Esophagus muscularis mucosa (tissue), 4 donors: ENCODE data around the gene TRAPPC11. TPM values are rescaled to one million over a fixed set of nuclear protein-coding genes. Genes with fewer than 3 reads are reported as not detected.

ENCODE experiments used
- DNase-seq: peaks from one replicate; pipeline ENCODE4 v3.0.0-alpha.2; 2017; ENCODE audit errors: extremely low spot score
- H3K27ac ChIP-seq, 4 donors: fragments of 200-600 bp; sonication (generic); replicated peaks in 1 of 4; 1 replicate in 3 of 4; 2 replicates in 1 of 4; pipeline ENCODE4 v1.5.1; 2016 to 2019; ENCODE audit warnings: mild to moderate bottlenecking in 1 of 4
- H3K27me3 ChIP-seq, 4 donors: fragments of 200-600 bp; sonication (generic); one replicate each; pipeline versions ENCODE4 v1.5.1 to v1.6.0; 2016 to 2019
- H3K36me3 ChIP-seq, 4 donors: fragments of 200-600 bp; sonication (generic); one replicate each; pipeline ENCODE4 v1.5.1; 2016 to 2019
- H3K4me1 ChIP-seq, 4 donors: fragments of 200-600 bp; sonication (generic); one replicate each; pipeline ENCODE4 v1.5.1; 2016 to 2019
- H3K4me3 ChIP-seq, 4 donors: fragments of 200-600 bp; sonication (generic); 1 replicate in 2 of 4; 2 replicates in 2 of 4; pipeline ENCODE4 v1.5.1; 2016 to 2019; ENCODE audit warnings: mild to moderate bottlenecking in 4 of 4, moderate library complexity in 1 of 4
- H3K9me3 ChIP-seq, 4 donors: fragments of 200-600 bp; sonication (generic); 1 replicate in 3 of 4; 2 replicates in 1 of 4; pipeline ENCODE4 v1.5.1; 2016 to 2019
- CTCF ChIP-seq, 3 experiments: fragments of 200-600 bp in 2 of 3; fragments of 450-650 bp in 1 of 3; sonication (generic) in 2 of 3; IDR thresholded peaks; one replicate each; pipeline ENCODE4 v1.5.1; 2017 to 2019; ENCODE audit warnings: antibody characterized with exemption in 3 of 3, mild to moderate bottlenecking in 2 of 3, moderate library complexity in 1 of 3
- EP300 ChIP-seq: sonication (generic); formaldehyde crosslinking; IDR thresholded peaks from one replicate; pipeline ENCODE4 v1.6.1; 2017; ENCODE audit warnings: antibody characterized with exemption
- POLR2A ChIP-seq: fragments of 450-650 bp; IDR thresholded peaks from one replicate; pipeline ENCODE4 v1.6.1; 2017; ENCODE audit warnings: antibody characterized with exemption, moderate library complexity, mild to moderate bottlenecking, low read depth
- POLR2AphosphoS5 ChIP-seq, 2 donors: sonication (generic); formaldehyde crosslinking; IDR thresholded peaks; one replicate each; pipeline ENCODE4 v1.6.1; 2017; ENCODE audit warnings: antibody characterized with exemption in 2 of 2
- WGBS: methylation state at CpG from one replicate; pipeline ENCODE4 v1.1.5; 2018; 5-methylcytosine and 5-hydroxymethylcytosine counted together
- intact Hi-C: fragments of 100-400 bp; cut with DNase I; formaldehyde crosslinking; loops from one replicate; pipeline ENCODE4 v1.15.1; 2023
- total RNA-seq, 4 donors: library from RNA; depleted of rRNA; stranded (reverse); fragments of >200 nt; gene quantifications; one replicate each; pipeline versions ENCODE4 v1.1.0 to v1.2.1, GENCODE V29; 2016

TRAPPC11 gene
- total RNA-seq, result 10 to 100 TPM; 35.6 to 42.8 (median 39.7) TPM

- no peaks in the 10 kb centered on the region for H3K9me3 ChIP-seq
- peak within 1 kb of the TSS; percentile 86 to 94 (median 91) for H3K27ac ChIP-seq
- H3K4me1 ChIP-seq, result peaks cover 20 to 49% (median 43%) of the 10 kb centered on the region in 4 donors
- peak; percentile 91 to 95 for TF ChIP-seq POLR2AphosphoS5 (IDR thresholded peaks at IDR 0.05)
- TF ChIP-seq POLR2A, result peak; percentile 90
- no peak for TF ChIP-seq EP300
- TF ChIP-seq CTCF (IDR thresholded peaks at IDR 0.05), result peak in 2 of 3 experiments; percentile 32 to 48
- H3K4me3 ChIP-seq, result peak within 1 kb of the TSS; percentile 74 to 98 (median 89)
- intact Hi-C loops, result loop anchor here (2.0 to 10.0 kb wide), 3 partner anchors 54 to 186 kb away; no protein-coding TSS in a partner anchor
- DNase-seq, result peak; percentile 99
- peaks cover 0 to 25% (median 8%) of the 10 kb centered on the region in 4 donors for H3K36me3 ChIP-seq
- H3K27me3 ChIP-seq, result no peaks in the 10 kb centered on the region
- 0% methylated on average over 13 of the region's 63 CpGs for WGBS
These were observed at the start of gene TRAPPC11, which contains the start of gene RWDD4 for GRCh38 chr4:183659029-183659871. Gene TRAPPC11 (plus strand): TSS chr4:183659293. CDS start chr4:183663868, 4,575 bp downstream. Gene RWDD4 (minus strand): TSS chr4:183659185. CDS start chr4:183658952, 233 bp downstream.

GRCh38 chr4:183610033-183610432 lies 49.1 kb upstream of the TRAPPC11 start:
- H3K4me3 ChIP-seq, result no peak overlapping the region
- H3K4me1 ChIP-seq, result peaks cover 0 to 6% (median 0%) of the 10 kb centered on the region in 4 donors
- no peak overlapping the region for H3K27ac ChIP-seq
- TF ChIP-seq POLR2AphosphoS5 (IDR thresholded peaks at IDR 0.05), result no peak
- no peak for TF ChIP-seq POLR2A
- TF ChIP-seq CTCF (IDR thresholded peaks at IDR 0.05), result no peak
- TF ChIP-seq EP300, result no peak
- 96% methylated on average over 2 of the region's 2 CpGs for WGBS
- intact Hi-C loops, result no loop called here
- no peaks in the 10 kb centered on the region for H3K9me3 ChIP-seq
- H3K36me3 ChIP-seq, result no peaks in the 10 kb centered on the region
- no peaks in the 10 kb centered on the region for H3K27me3 ChIP-seq
- DNase-seq, result no peak

- Histone ChIP-seq H3K27me3 (no peaks in the 10 kb centered on the region), H3K4me3 (no peak overlapping the region), H3K27ac (peak overlapping the region in 1 of 4 donors; percentile 46), H3K4me1 (peaks cover 0 to 6% (median 0%) of the 10 kb centered on the region in 4 donors), H3K9me3 (no peaks in the 10 kb centered on the region), H3K36me3 (no peaks in the 10 kb centered on the region)
- TF ChIP-seq CTCF (IDR thresholded peaks at IDR 0.05) (no peak), POLR2AphosphoS5 (IDR thresholded peaks at IDR 0.05) (no peak), POLR2A (no peak), EP300 (no peak)
- DNase-seq, result no peak
- intact Hi-C loops, result no loop called here
- 78% methylated on average over 7 of the region's 7 CpGs for WGBS
These were observed 48.5 kb upstream of the TRAPPC11 start for GRCh38 chr4:183610613-183611012.

GRCh38 chr4:183611210-183611830 lies 47.8 kb upstream of the TRAPPC11 start:
- Histone ChIP-seq H3K4me3 (no peak overlapping the region), H3K27me3 (no peaks in the 10 kb centered on the region), H3K27ac (peak overlapping the region in 1 of 4 donors; percentile 46), H3K4me1 (peaks cover 0 to 6% (median 0%) of the 10 kb centered on the region in 4 donors), H3K9me3 (no peaks in the 10 kb centered on the region), H3K36me3 (no peaks in the 10 kb centered on the region)
- intact Hi-C loops, result no loop called here
- no peak for DNase-seq
- TF ChIP-seq POLR2A (no peak), CTCF (IDR thresholded peaks at IDR 0.05) (no peak), EP300 (no peak), POLR2AphosphoS5 (IDR thresholded peaks at IDR 0.05) (no peak)
- 91% methylated on average over 15 of the region's 15 CpGs for WGBS
